ENCODE results near the gene PID1.

PID1 gene

GRCh38 chr2:229064749-229065148 lies 206.3 kb downstream of the PID1 start:
- Histone ChIP-seq H3K27me3 (ENCODE audit: control insufficient read depth, insufficient read depth, low read length) (no peaks in the 10 kb centered on the region), H3K9ac (ENCODE audit: low read length) (no peak overlapping the region), H3K4me1 (ENCODE audit: control insufficient read depth, low read depth, low read length) (no peaks in the 10 kb centered on the region), H3K36me3 (ENCODE audit: control insufficient read depth, low read depth, low read length) (no peaks in the 10 kb centered on the region), H3K4me3 (ENCODE audit: low read length) (no peak overlapping the region), H3K27ac (ENCODE audit: low read length) (no peak overlapping the region), H3K9me3 (ENCODE audit: control insufficient read depth, low read depth, low read length) (no peaks in the 10 kb centered on the region)

- Histone ChIP-seq H3K9ac (ENCODE audit: low read length) (no peak overlapping the region), H3K27ac (ENCODE audit: low read length) (no peak overlapping the region), H3K36me3 (ENCODE audit: control insufficient read depth, low read depth, low read length) (no peaks in the 10 kb centered on the region), H3K27me3 (ENCODE audit: control insufficient read depth, insufficient read depth, low read length) (no peaks in the 10 kb centered on the region), H3K4me3 (ENCODE audit: low read length) (no peak overlapping the region), H3K9me3 (ENCODE audit: control insufficient read depth, low read depth, low read length) (no peaks in the 10 kb centered on the region), H3K4me1 (ENCODE audit: control insufficient read depth, low read depth, low read length) (no peaks in the 10 kb centered on the region)
Measured at GRCh38 chr2:229060147-229060546, 210.9 kb downstream of the PID1 start.

- H3K27ac ChIP-seq (ENCODE audit: low read length) = no peak overlapping the region
- H3K27me3 ChIP-seq (ENCODE audit: control insufficient read depth, insufficient read depth, low read length) = no peaks in the 10 kb centered on the region
- no peaks in the 10 kb centered on the region for H3K9me3 ChIP-seq (ENCODE audit: control insufficient read depth, low read depth, low read length)
- H3K4me3 ChIP-seq (ENCODE audit: low read length) = no peak overlapping the region
- no peaks in the 10 kb centered on the region for H3K36me3 ChIP-seq (ENCODE audit: control insufficient read depth, low read depth, low read length)
- no peak overlapping the region for H3K9ac ChIP-seq (ENCODE audit: low read length)
- H3K4me1 ChIP-seq (ENCODE audit: control insufficient read depth, low read depth, low read length) = no peaks in the 10 kb centered on the region
Measured at GRCh38 chr2:229059331-229060033, 211.6 kb downstream of the PID1 start.

- Histone ChIP-seq H3K4me1 (ENCODE audit: control insufficient read depth, low read depth, low read length) (no peaks in the 10 kb centered on the region), H3K9me3 (ENCODE audit: control insufficient read depth, low read depth, low read length) (no peaks in the 10 kb centered on the region), H3K27me3 (ENCODE audit: control insufficient read depth, insufficient read depth, low read length) (no peaks in the 10 kb centered on the region), H3K36me3 (ENCODE audit: control insufficient read depth, low read depth, low read length) (no peaks in the 10 kb centered on the region), H3K9ac (ENCODE audit: low read length) (no peak overlapping the region), H3K4me3 (ENCODE audit: low read length) (no peak overlapping the region), H3K27ac (ENCODE audit: low read length) (no peak overlapping the region)
Measured at GRCh38 chr2:229057976-229058553, 213.0 kb downstream of the PID1 start.

GRCh38 chr2:229054311-229054710 lies 216.8 kb downstream of the PID1 start:
- H3K27me3 ChIP-seq (ENCODE audit: control insufficient read depth, insufficient read depth, low read length) = no peaks in the 10 kb centered on the region
- no peak overlapping the region for H3K27ac ChIP-seq (ENCODE audit: low read length)
- no peaks in the 10 kb centered on the region for H3K9me3 ChIP-seq (ENCODE audit: control insufficient read depth, low read depth, low read length)
- H3K9ac ChIP-seq (ENCODE audit: low read length) = no peak overlapping the region
- no peaks in the 10 kb centered on the region for H3K36me3 ChIP-seq (ENCODE audit: control insufficient read depth, low read depth, low read length)
- H3K4me3 ChIP-seq (ENCODE audit: low read length) = no peak overlapping the region
- H3K4me1 ChIP-seq (ENCODE audit: control insufficient read depth, low read depth, low read length) = no peaks in the 10 kb centered on the region

GRCh38 chr2:229051798-229052197 lies 219.3 kb downstream of the PID1 start:
- Histone ChIP-seq H3K4me3 (ENCODE audit: low read length) (no peak overlapping the region), H3K27me3 (ENCODE audit: control insufficient read depth, insufficient read depth, low read length) (no peaks in the 10 kb centered on the region), H3K27ac (ENCODE audit: low read length) (no peak overlapping the region), H3K9me3 (ENCODE audit: control insufficient read depth, low read depth, low read length) (no peaks in the 10 kb centered on the region), H3K9ac (ENCODE audit: low read length) (no peak overlapping the region), H3K36me3 (ENCODE audit: control insufficient read depth, low read depth, low read length) (no peaks in the 10 kb centered on the region), H3K4me1 (ENCODE audit: control insufficient read depth, low read depth, low read length) (peaks cover 4% of the 10 kb centered on the region)

GRCh38 chr2:229050133-229050532 lies 221.0 kb downstream of the PID1 start:
- H3K9me3 ChIP-seq (ENCODE audit: control insufficient read depth, low read depth, low read length) = no peaks in the 10 kb centered on the region
- H3K27ac ChIP-seq (ENCODE audit: low read length) = no peak overlapping the region

GRCh38 chr2:229048134-229048533 lies 223.0 kb downstream of the PID1 start:
- no peak overlapping the region for H3K27ac ChIP-seq (ENCODE audit: low read length)
- H3K27me3 ChIP-seq (ENCODE audit: control insufficient read depth, insufficient read depth, low read length) = no peaks in the 10 kb centered on the region
- H3K36me3 ChIP-seq (ENCODE audit: control insufficient read depth, low read depth, low read length) = no peaks in the 10 kb centered on the region
- no peak overlapping the region for H3K9ac ChIP-seq (ENCODE audit: low read length)
- peaks cover 4% of the 10 kb centered on the region for H3K4me1 ChIP-seq (ENCODE audit: control insufficient read depth, low read depth, low read length)
- no peak overlapping the region for H3K4me3 ChIP-seq (ENCODE audit: low read length)
- H3K9me3 ChIP-seq (ENCODE audit: control insufficient read depth, low read depth, low read length) = no peaks in the 10 kb centered on the region

More at GRCh38 chr2:229050133-229050532, 221.0 kb downstream of the PID1 start:
- Histone ChIP-seq H3K36me3 (ENCODE audit: control insufficient read depth, low read depth, low read length) (no peaks in the 10 kb centered on the region), H3K4me1 (ENCODE audit: control insufficient read depth, low read depth, low read length) (peaks cover 4% of the 10 kb centered on the region), H3K27me3 (ENCODE audit: control insufficient read depth, insufficient read depth, low read length) (no peaks in the 10 kb centered on the region), H3K9ac (ENCODE audit: low read length) (no peak overlapping the region), H3K4me3 (ENCODE audit: low read length) (no peak overlapping the region)

GRCh38 chr2:229045671-229046070 lies 225.4 kb downstream of the PID1 start:
- H3K27ac ChIP-seq (ENCODE audit: low read length) = no peak overlapping the region
- H3K27me3 ChIP-seq (ENCODE audit: control insufficient read depth, insufficient read depth, low read length) = no peaks in the 10 kb centered on the region
- no peak overlapping the region for H3K9ac ChIP-seq (ENCODE audit: low read length)
- H3K4me1 ChIP-seq (ENCODE audit: control insufficient read depth, low read depth, low read length) = peaks cover 4% of the 10 kb centered on the region
- H3K4me3 ChIP-seq (ENCODE audit: low read length) = no peak overlapping the region
- H3K36me3 ChIP-seq (ENCODE audit: control insufficient read depth, low read depth, low read length) = no peaks in the 10 kb centered on the region
- no peaks in the 10 kb centered on the region for H3K9me3 ChIP-seq (ENCODE audit: control insufficient read depth, low read depth, low read length)

- H3K9me3 ChIP-seq (ENCODE audit: control insufficient read depth, low read depth, low read length) = no peaks in the 10 kb centered on the region
Measured at GRCh38 chr2:229044581-229044980, 226.5 kb downstream of the PID1 start.

GRCh38 chr2:229043681-229044080 lies 227.4 kb downstream of the PID1 start:
- Histone ChIP-seq H3K9me3 (ENCODE audit: control insufficient read depth, low read depth, low read length) (no peaks in the 10 kb centered on the region), H3K27me3 (ENCODE audit: control insufficient read depth, insufficient read depth, low read length) (no peaks in the 10 kb centered on the region), H3K4me1 (ENCODE audit: control insufficient read depth, low read depth, low read length) (peaks cover 4% of the 10 kb centered on the region), H3K36me3 (ENCODE audit: control insufficient read depth, low read depth, low read length) (no peaks in the 10 kb centered on the region), H3K27ac (ENCODE audit: low read length) (no peak overlapping the region), H3K9ac (ENCODE audit: low read length) (no peak overlapping the region), H3K4me3 (ENCODE audit: low read length) (no peak overlapping the region)

More at GRCh38 chr2:229044581-229044980, 226.5 kb downstream of the PID1 start:
- no peak overlapping the region for H3K27ac ChIP-seq (ENCODE audit: low read length)
- no peak overlapping the region for H3K4me3 ChIP-seq (ENCODE audit: low read length)
- H3K27me3 ChIP-seq (ENCODE audit: control insufficient read depth, insufficient read depth, low read length) = no peaks in the 10 kb centered on the region
- H3K9ac ChIP-seq (ENCODE audit: low read length) = no peak overlapping the region
- no peaks in the 10 kb centered on the region for H3K36me3 ChIP-seq (ENCODE audit: control insufficient read depth, low read depth, low read length)
- H3K4me1 ChIP-seq (ENCODE audit: control insufficient read depth, low read depth, low read length) = peaks cover 4% of the 10 kb centered on the region

GRCh38 chr2:229042349-229042748 lies 228.7 kb downstream of the PID1 start:
- Histone ChIP-seq H3K9ac (ENCODE audit: low read length) (no peak overlapping the region), H3K27ac (ENCODE audit: low read length) (no peak overlapping the region), H3K4me1 (ENCODE audit: control insufficient read depth, low read depth, low read length) (no peaks in the 10 kb centered on the region), H3K27me3 (ENCODE audit: control insufficient read depth, insufficient read depth, low read length) (no peaks in the 10 kb centered on the region), H3K9me3 (ENCODE audit: control insufficient read depth, low read depth, low read length) (no peaks in the 10 kb centered on the region), H3K4me3 (ENCODE audit: low read length) (no peak overlapping the region), H3K36me3 (ENCODE audit: control insufficient read depth, low read depth, low read length) (no peaks in the 10 kb centered on the region)

Measured in iPS-18a (cell line).